ENCODE data around the gene UMAD1.

The UMAD1 gene

DNA sequence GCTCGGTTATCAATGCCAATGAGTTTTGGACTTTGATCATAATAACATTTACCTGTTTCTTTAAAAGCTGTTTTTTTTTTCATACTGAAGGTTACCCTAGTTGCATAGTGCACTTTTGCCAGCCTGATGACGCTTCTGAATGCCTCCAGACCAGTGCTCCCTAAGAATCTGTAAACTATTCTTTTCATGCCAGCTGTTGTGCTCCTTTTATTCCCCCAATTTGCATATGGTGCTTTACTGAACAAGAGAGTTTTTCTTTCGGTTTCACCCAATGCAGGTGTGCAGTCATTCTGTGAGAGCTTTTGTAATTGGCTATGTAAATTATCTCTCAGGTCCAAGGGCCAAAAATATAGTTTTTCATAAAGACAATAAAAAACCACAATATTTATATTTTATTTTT, 279.9 kb downstream of the UMAD1 start:
- no peaks in the 10 kb centered on the region for H3K79me2 ChIP-seq (ENCODE audit: insufficient read depth, low read length)
- H3K4me2 ChIP-seq (ENCODE audit: insufficient read depth, low read length): no peak overlapping the region
- H3K9me3 ChIP-seq (ENCODE audit: insufficient read depth, low read length, severe bottlenecking): no peaks in the 10 kb centered on the region
- H4K20me1 ChIP-seq (ENCODE audit: insufficient read depth, low read length): no peaks in the 10 kb centered on the region
- H2AFZ ChIP-seq (ENCODE audit: low read depth, low read length): no peak overlapping the region
- no peak for ATAC-seq (ENCODE audit: insufficient read depth, low read depth)
- no peaks in the 10 kb centered on the region for H3K27me3 ChIP-seq (ENCODE audit: insufficient read depth, low read length, poor library complexity)
- TF ChIP-seq EZH2 (IDR thresholded peaks at IDR 0.05; ENCODE audit: borderline replicate concordance, low read depth, low read length, severe bottlenecking) (no peak), CTCF (IDR thresholded peaks at IDR 0.05; ENCODE audit: borderline replicate concordance, extremely low read depth, low read length, poor library complexity, severe bottlenecking) (no peak)
- H3K27ac ChIP-seq (ENCODE audit: low read length): no peak overlapping the region
- DNase-seq: no peak
- H3K36me3 ChIP-seq (ENCODE audit: insufficient read depth, low read length): no peaks in the 10 kb centered on the region
- H3K4me3 ChIP-seq (ENCODE audit: low read depth in 1 of 2, low read length in 2 of 2): no peak overlapping the region
- no peak overlapping the region for H3K9ac ChIP-seq (ENCODE audit: low read depth, low read length)
- peaks cover 20% of the 10 kb centered on the region for H3K4me1 ChIP-seq (ENCODE audit: insufficient read depth, low read length)

DNA sequence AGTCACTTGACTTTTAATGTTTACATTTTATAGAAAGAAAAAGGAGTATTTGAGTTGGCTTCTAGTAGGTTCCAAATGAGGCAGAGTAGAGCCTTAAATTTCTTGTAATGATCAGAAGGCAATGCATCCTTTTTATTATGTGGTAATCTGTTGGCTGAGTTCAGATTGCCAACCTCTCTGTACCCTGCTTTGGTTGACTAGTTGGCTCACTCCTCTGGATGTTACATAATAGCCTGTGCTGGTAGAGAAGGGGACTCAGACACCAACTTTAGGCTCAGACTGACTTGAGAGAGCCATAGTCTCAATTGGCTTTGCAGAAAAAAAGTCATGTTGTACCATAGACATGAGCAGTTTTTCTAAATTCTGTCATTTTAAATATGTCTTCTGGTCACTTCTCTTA, 281.3 kb downstream of the UMAD1 start:
- H3K4me2 ChIP-seq (ENCODE audit: insufficient read depth, low read length): no peak overlapping the region
- H3K79me2 ChIP-seq (ENCODE audit: insufficient read depth, low read length): no peaks in the 10 kb centered on the region
- H3K27ac ChIP-seq (ENCODE audit: low read length): no peak overlapping the region
- no peaks in the 10 kb centered on the region for H3K9me3 ChIP-seq (ENCODE audit: insufficient read depth, low read length, severe bottlenecking)
- DNase-seq: no peak
- no peaks in the 10 kb centered on the region for H4K20me1 ChIP-seq (ENCODE audit: insufficient read depth, low read length)
- no peak for ATAC-seq (ENCODE audit: insufficient read depth, low read depth)
- H3K4me1 ChIP-seq (ENCODE audit: insufficient read depth, low read length): peaks cover 20% of the 10 kb centered on the region
- no peaks in the 10 kb centered on the region for H3K27me3 ChIP-seq (ENCODE audit: insufficient read depth, low read length, poor library complexity)
- H3K36me3 ChIP-seq (ENCODE audit: insufficient read depth, low read length): no peaks in the 10 kb centered on the region
- TF ChIP-seq CTCF (IDR thresholded peaks at IDR 0.05; ENCODE audit: borderline replicate concordance, extremely low read depth, low read length, poor library complexity, severe bottlenecking) (no peak), EZH2 (IDR thresholded peaks at IDR 0.05; ENCODE audit: borderline replicate concordance, low read depth, low read length, severe bottlenecking) (no peak)
- no peak overlapping the region for H2AFZ ChIP-seq (ENCODE audit: low read depth, low read length)
- no peak overlapping the region for H3K4me3 ChIP-seq (ENCODE audit: low read depth in 1 of 2, low read length in 2 of 2)
- no peak overlapping the region for H3K9ac ChIP-seq (ENCODE audit: low read depth, low read length)

DNA sequence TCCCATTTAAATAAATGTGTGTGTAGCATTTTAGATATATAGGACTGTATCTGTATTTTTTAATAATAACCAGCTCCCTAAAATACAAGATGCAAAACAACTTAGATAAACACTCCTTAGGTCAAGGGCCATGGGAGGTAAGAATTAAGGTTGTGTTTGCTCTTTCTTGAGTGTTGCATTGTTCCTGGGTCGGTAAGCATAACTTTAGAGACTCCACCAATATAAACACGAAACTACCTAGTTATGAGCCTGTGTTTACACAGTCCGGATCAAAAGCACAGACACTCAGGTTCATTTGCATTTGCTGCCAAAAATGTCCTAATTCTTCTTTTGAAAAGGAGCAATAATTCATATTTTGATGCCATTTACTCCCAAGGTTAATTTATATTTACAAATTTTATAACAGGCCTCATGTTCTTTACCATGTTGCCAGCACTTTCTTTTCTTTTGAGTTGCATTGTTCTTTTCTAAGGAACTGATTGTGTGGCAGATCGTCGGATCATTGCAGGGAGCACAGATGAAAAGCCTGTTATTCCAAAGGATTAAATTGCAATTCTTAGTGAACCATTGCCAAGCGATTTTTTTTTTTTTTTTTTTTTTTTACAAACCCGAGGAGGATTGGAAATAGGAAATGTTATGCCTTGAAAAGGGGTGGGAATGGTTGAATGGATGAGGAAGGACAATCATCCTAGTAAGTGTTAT, 282.3 kb downstream of the UMAD1 start:
- no peak for DNase-seq
- no peak overlapping the region for H3K9ac ChIP-seq (ENCODE audit: low read depth, low read length)
- no peak overlapping the region for H3K4me3 ChIP-seq (ENCODE audit: low read depth in 1 of 2, low read length in 2 of 2)
- H3K36me3 ChIP-seq (ENCODE audit: insufficient read depth, low read length): no peaks in the 10 kb centered on the region
- no peak overlapping the region for H2AFZ ChIP-seq (ENCODE audit: low read depth, low read length)
- no peaks in the 10 kb centered on the region for H3K9me3 ChIP-seq (ENCODE audit: insufficient read depth, low read length, severe bottlenecking)
- no peak for TF ChIP-seq EZH2 (IDR thresholded peaks at IDR 0.05; ENCODE audit: borderline replicate concordance, low read depth, low read length, severe bottlenecking)
- TF ChIP-seq CTCF (IDR thresholded peaks at IDR 0.05; ENCODE audit: borderline replicate concordance, extremely low read depth, low read length, poor library complexity, severe bottlenecking): no peak
- no peaks in the 10 kb centered on the region for H4K20me1 ChIP-seq (ENCODE audit: insufficient read depth, low read length)
- H3K4me2 ChIP-seq (ENCODE audit: insufficient read depth, low read length): no peak overlapping the region
- ATAC-seq (ENCODE audit: insufficient read depth, low read depth): no peak
- peaks cover 20% of the 10 kb centered on the region for H3K4me1 ChIP-seq (ENCODE audit: insufficient read depth, low read length)
- no peaks in the 10 kb centered on the region for H3K27me3 ChIP-seq (ENCODE audit: insufficient read depth, low read length, poor library complexity)
- H3K79me2 ChIP-seq (ENCODE audit: insufficient read depth, low read length): no peaks in the 10 kb centered on the region
- H3K27ac ChIP-seq (ENCODE audit: low read length): no peak overlapping the region

All from DND-41 (cell line).